ENCODE data around the gene CTIF.

DNA sequence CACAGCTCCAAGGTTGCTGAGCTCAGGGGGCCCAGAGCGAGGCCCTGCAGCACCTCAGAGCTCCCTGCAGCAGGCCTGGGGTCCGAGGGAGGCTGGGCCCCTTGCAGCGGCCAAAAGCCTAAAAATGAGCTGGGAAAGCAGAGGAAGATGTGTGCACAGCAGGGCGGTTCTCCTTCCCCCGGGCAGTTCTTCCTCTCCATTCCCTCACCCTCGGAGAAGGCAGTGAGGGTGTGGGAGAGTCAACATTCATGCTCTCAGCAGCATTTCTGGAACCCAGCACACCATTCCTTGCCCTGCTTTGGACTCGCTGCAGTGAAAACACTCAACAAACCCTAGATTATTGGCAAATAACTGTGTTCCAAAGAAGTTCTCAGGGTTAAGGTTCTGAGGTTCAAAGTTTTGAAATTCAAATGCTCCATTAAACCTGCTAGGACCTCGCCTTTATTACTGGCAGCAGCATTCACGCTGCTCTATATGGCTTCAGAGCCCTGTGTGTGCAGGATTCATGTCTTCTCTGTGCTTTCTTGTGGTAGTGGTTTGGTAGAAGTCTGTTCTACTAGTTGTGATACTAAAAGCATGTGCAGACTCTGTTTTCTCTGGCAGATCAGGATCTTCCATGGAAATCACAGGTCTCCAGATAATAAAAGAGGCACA, 79.1 kb downstream of the CTIF start:
- TF ChIP-seq EZH2 (IDR thresholded peaks at IDR 0.05; ENCODE audit: low read length, unreplicated experiment) (no peak), EZH2phosphoT487 (IDR thresholded peaks at IDR 0.05; ENCODE audit: borderline replicate concordance, low read length) (no peak)
- TF ChIP-seq, protein P1, sequence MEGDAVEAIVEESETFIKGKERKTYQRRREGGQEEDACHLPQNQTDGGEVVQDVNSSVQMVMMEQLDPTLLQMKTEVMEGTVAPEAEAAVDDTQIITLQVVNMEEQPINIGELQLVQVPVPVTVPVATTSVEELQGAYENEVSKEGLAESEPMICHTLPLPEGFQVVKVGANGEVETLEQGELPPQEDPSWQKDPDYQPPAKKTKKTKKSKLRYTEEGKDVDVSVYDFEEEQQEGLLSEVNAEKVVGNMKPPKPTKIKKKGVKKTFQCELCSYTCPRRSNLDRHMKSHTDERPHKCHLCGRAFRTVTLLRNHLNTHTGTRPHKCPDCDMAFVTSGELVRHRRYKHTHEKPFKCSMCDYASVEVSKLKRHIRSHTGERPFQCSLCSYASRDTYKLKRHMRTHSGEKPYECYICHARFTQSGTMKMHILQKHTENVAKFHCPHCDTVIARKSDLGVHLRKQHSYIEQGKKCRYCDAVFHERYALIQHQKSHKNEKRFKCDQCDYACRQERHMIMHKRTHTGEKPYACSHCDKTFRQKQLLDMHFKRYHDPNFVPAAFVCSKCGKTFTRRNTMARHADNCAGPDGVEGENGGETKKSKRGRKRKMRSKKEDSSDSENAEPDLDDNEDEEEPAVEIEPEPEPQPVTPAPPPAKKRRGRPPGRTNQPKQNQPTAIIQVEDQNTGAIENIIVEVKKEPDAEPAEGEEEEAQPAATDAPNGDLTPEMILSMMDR (conservative IDR thresholded peaks at IDR 0.05; ENCODE audit: low read depth, low read length), result no peak
